ENCODE results near the gene PDGFA.

DNA sequence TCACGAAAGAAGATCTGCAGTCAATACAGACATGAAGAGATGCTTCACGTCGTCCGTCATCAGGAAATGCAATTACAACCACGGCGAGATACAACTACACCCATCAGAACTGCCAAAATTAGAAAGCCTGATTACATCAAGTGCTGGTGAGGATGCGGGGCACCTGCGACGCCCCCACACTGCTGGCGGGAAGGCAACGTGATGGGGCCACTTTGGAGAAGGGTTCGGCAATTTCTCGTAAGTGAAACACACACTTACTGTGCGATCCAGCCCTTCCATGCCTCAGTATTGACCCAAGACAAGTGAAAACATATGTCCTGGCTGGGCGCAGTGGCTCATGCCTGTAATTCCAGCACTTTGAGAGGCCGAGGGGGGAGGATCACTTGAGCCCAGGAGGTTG lies 25.8 kb upstream of the PDGFA start:
- TF ChIP-seq EZH2 (IDR thresholded peaks at IDR 0.05) = no peak
- TF ChIP-seq, protein P1, sequence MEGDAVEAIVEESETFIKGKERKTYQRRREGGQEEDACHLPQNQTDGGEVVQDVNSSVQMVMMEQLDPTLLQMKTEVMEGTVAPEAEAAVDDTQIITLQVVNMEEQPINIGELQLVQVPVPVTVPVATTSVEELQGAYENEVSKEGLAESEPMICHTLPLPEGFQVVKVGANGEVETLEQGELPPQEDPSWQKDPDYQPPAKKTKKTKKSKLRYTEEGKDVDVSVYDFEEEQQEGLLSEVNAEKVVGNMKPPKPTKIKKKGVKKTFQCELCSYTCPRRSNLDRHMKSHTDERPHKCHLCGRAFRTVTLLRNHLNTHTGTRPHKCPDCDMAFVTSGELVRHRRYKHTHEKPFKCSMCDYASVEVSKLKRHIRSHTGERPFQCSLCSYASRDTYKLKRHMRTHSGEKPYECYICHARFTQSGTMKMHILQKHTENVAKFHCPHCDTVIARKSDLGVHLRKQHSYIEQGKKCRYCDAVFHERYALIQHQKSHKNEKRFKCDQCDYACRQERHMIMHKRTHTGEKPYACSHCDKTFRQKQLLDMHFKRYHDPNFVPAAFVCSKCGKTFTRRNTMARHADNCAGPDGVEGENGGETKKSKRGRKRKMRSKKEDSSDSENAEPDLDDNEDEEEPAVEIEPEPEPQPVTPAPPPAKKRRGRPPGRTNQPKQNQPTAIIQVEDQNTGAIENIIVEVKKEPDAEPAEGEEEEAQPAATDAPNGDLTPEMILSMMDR (IDR thresholded peaks at IDR 0.05) = no peak
- TF ChIP-seq EZH2phosphoT487 (IDR thresholded peaks at IDR 0.05) = no peak
